Ecto neural progenitor cell (in vitro differentiated cells): Measurements from ENCODE around the gene STAT5B.
"Not testable (repeated sequence)": the region's sequence is repeated elsewhere in the genome, so short reads cannot be mapped to it uniquely, and the experiment has no call there.

Experiments used
- DNase-seq: peaks from one replicate; pipeline ENCODE4 v3.0.0-alpha.2; 2018; ENCODE audit warnings: low spot score

STAT5B gene

GRCh38 chr17:42193216-42193968 is 82.8 kb downstream of the STAT5B start:
- no peak for DNase-seq

GRCh38 chr17:42192189-42193126 is 83.7 kb downstream of the STAT5B start:
- no peak for DNase-seq

GRCh38 chr17:42191275-42191608 is 84.9 kb downstream of the STAT5B start:
- no peak for DNase-seq

- DNase-seq, result no peak
Observed at GRCh38 chr17:42190491-42191274, 85.5 kb downstream of the STAT5B start.

- no peak for DNase-seq
Observed at GRCh38 chr17:42189651-42189965, 86.6 kb downstream of the STAT5B start.

DNA sequence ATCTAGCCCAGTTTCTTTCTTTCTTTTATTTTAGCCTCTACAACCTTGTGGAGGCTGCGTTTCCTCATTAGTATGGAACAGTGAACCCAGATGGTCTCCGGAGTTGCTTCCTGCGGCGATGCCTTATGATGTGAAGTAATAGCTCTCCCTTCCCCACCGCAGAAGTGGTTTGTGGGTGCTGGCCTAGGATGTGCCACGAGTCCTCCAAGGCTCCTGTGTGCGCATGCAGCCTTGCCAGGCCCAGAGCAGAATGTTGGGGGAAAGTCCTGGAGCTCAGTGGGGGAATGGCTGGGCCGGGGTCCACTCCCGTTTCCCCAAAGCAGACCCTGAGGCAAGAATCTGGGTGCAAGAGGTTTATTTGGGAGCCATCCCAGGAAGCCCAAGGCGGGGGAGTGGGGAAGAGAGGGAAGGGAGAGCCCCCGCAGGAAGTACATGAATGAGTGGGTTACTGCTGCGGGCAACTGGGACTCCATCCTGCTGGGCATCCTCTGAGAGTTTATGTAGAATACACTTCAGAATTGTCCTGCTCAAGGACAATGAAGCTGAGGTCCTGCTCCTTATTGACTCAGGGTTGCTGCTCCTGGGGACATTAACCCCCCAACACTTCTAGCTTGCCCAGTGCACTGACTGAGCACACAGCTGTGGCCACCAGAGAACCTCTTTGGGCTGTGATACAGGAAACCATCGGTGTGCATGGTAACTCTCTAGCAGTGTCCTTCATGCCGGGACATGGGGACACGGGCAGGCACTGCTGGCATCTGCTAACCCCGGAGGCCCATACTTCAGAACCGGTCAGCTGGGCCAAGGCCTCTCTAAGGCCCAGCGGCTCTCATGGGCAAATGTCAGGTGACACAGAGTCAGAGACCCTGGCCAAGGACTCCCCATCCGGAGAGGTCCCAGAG is 87.2 kb downstream of the STAT5B start:
- peak; percentile 43 for DNase-seq

- peak; percentile 37 for DNase-seq
Observed at GRCh38 chr17:42187833-42188232, 88.4 kb downstream of the STAT5B start.

DNA sequence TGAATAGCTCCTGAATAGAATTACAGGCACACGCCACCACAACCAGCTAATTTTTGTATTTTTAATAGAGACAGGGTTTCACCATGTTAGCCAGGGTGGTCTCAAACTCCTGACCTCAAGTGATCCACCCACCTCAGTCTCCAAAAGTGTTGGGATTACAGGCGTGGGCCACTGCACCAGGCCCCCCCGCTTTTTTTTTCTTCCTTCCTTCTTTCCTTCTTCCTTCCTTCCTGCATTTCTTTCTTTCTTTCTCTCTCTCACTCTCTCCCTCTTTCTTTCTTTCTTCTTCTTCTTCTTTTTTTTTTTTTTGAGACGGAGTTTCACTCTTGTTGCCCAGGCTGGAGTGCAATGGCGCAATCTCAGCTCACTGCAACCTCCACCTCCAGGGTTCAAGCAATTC is 90.0 kb downstream of the STAT5B start:
- DNase-seq, result not testable (repeated sequence)

DNA sequence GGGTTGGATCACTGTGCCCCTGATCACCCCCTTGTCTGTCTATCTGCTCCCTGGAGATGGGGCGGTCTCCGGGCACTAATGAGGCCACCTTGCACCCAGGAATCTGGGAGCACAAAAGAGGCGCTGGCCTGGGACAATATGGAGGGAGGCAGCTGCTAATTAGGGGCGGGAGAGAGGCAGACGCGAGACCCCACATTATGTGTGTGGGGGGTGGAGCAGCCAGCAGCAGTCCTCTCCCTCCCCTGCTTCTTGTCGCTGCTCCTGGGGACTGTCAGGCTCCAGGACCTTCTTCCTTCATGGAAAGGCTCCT is 90.6 kb downstream of the STAT5B start:
- no peak for DNase-seq

GRCh38 chr17:42184713-42185620 is 91.2 kb downstream of the STAT5B start, which contains the start of gene HCRT:
Gene HCRT, minus strand, starts transcription at chr17:42185452. Its CDS starts 87 bp downstream, at chr17:42185365.
- no peak for DNase-seq

DNA sequence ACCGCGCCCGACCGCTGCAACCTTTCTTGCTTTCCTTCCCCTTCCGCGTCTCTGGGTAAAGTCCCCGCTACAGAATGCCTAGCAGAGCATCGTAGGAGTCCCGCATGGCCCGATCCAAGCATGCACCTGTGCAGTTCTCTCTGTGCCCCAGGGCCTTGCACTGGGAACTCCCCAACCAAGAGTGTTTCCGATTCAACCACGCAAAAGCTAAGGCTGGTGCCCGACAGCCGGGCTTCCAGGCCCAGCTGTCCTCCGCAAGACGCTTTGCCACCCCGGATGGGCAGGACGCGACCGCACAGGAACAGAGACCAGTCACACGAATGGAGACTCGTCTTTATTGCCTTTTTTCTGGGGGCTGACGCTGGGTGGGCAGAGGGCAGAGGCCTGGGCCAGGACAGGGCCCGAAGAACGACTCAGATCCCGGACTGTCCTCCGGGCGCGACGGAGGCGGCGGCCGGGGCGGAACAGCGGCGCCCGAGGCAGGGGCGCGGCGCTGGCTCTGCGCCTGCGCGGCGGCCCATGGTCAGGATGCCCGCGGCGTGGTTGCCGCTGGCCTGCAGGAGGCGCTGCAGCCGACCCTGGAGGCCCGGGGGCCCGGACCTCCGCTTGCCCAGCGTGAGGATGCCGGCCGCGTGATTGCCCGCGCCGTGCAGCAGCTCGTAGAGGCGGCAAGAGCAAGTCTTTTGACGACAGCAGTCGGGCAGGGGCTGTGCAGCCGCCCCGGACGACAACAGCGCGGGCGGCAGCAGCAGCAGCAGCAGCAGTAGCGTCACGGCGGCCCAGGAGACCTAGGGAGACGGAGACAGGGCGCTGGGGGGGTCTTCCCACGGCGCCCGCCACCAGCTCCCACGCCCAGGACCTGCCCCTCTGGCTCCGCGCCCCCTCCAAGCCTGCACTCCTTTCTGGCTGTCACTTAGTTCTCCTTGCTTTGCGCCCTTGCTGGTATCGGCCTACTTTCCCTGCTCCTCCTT is 92.2 kb downstream of the STAT5B start:
- DNase-seq, result peak; percentile 94

DNA sequence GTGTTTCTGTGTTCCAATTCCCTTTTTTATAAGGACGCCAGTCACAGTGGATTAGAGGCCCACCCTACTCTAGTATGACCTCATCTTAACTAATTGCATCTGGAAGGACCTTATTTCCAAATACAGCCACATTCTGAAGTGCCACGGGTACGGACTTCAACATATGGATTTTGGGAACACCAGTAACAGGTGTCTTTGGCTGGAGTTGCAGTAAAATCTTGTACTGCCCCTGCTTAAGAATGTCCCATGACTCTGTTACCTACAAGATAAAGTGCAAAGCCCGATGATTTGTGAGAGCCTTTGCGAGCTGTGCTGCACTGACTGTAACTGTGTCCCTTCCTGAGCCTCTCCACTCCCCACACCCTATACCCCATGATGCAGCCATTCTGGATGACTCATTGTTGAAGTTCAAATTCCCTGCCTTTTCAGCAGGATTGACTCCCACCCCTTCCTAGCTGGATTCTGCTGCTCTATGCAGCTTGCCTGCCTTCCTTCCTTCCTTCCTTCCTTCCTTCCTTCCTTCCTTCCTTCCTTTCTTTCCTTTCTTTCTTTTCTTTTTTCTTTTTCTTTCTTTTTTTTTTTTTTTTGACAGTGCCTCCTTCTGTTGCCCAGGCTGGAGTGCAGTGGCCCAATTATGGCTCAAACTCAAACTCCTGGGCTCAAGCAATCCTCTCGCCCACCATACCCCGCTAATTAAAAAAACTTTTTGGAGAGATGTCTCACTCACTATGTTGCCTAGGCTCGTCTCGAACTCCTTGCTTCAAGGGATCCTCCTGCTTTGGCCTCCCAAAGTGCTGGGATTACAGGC is 93.1 kb downstream of the STAT5B start:
- DNase-seq, result no peak

GRCh38 chr17:42181851-42182207 is 94.4 kb downstream of the STAT5B start:
- DNase-seq, result no peak

DNA sequence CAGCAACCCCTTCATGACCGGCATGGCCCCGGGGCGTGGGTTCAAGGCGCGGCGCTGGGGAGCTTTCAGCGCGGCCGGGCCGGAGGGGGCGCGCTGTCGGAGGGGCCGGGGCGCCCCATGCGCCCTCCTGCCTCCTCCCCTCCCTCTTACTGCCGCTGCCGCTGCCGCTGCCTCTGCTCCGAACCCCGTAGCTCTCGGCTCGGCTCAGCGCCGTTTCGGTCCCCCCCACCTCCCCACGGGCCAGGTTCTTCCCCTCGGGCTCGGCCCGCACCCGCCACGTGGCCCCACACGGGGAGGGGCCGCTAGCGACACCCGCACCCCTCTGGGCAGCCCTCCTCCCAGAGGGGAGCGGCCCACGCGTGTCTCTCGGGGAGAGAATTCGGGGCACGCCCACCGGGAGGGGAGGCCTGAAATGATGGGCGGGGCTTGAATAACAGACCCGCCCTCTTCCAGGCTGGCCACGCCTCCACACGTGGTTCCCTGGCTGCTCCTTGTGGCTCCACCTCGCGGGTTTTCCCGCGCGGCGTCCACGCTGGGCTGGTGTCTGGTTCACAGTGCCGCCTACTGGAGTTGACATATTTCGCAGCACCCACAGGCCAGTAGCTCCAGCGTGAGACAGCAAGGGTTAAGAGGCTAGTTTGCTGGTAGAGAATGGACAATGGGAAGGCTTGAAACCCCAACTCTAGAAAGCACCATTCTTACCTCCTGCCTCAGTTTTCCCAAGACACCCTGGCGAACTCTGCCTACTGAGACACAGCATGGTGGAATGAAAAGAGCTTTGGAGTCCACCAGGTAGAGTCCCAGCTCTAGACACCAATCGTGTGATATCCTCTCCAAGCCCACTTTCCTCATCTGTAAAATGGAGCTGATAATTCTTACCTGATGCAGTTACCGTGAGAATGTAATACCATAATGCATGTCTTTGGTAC is 95.0 kb downstream of the STAT5B start, which contains the start of gene KCNH4:
TSS of gene KCNH4 (minus strand) at position 221 of the 929 bp plus-strand sequence. CDS start at position 24, 197 bp downstream.
- peak; percentile 76 for DNase-seq

GRCh38 chr17:42180411-42180921 is 95.7 kb downstream of the STAT5B start:
- DNase-seq, result no peak

- DNase-seq, result peak; percentile 87
Observed at GRCh38 chr17:42179911-42180410, 96.2 kb downstream of the STAT5B start.

GRCh38 chr17:42179335-42179734 is 96.9 kb downstream of the STAT5B start:
- no peak for DNase-seq
